HEK293 (cell line): ENCODE data around the gene SBK2.

ENCODE experiments used
- CTCF ChIP-seq: fragments of 450-650 bp; formaldehyde crosslinking; IDR thresholded peaks from 2 replicates; pipeline ENCODE4 v1.5.1; 2016; ENCODE audit warnings: missing biosample characterization, missing genetic modification characterization
- ELK4 ChIP-seq: IDR thresholded peaks from 2 replicates; pipeline ENCODE4 v1.6.1; 2011; ENCODE audit warnings: mild to moderate bottlenecking, low read depth, low read length, borderline replicate concordance
- PATZ1 ChIP-seq: fragments of 450-650 bp; formaldehyde crosslinking; IDR thresholded peaks from 2 replicates; pipeline ENCODE4 v1.5.1; 2016; ENCODE audit warnings: missing biosample characterization, missing genetic modification characterization
- PRDM2 ChIP-seq: fragments of 450-650 bp; formaldehyde crosslinking; IDR thresholded peaks from 2 replicates; pipeline ENCODE4 v1.5.1; 2016; ENCODE audit warnings: missing biosample characterization, missing genetic modification characterization, borderline replicate concordance
- PRDM4 ChIP-seq: fragments of 450-650 bp; formaldehyde crosslinking; IDR thresholded peaks from 2 replicates; pipeline ENCODE4 v1.5.1; 2017; ENCODE audit warnings: missing biosample characterization, missing genetic modification characterization
- ZBTB11 ChIP-seq: fragments of 450-650 bp; formaldehyde crosslinking; conservative IDR thresholded peaks from 2 replicates; pipeline ENCODE4 v1.5.1; 2016; ENCODE audit warnings: low read depth, missing biosample characterization, missing genetic modification characterization
- ZNF274 ChIP-seq, 2 experiments: fragments of 200-500 bp in 1 of 2; fragments of 450-650 bp in 1 of 2; sonication (Bioruptor generic) in 1 of 2; formaldehyde crosslinking in 1 of 2; IDR thresholded peaks; 2 replicates each; pipeline versions ENCODE4 v1.5.1 to v1.6.1; 2014 to 2016; ENCODE audit warnings: borderline replicate concordance in 1 of 2, inconsistent platforms in 1 of 2, low read length in 1 of 2, missing biosample characterization in 1 of 2, missing genetic modification characterization in 1 of 2
- ZNF76 ChIP-seq: fragments of 450-650 bp; formaldehyde crosslinking; IDR thresholded peaks from 2 replicates; pipeline ENCODE4; 2016; ENCODE audit warnings: low read depth, missing biosample characterization, missing genetic modification characterization, borderline replicate concordance
- ZSCAN16 ChIP-seq: fragments of 450-650 bp; formaldehyde crosslinking; IDR thresholded peaks from 2 replicates; pipeline ENCODE4 v1.5.1; 2016; ENCODE audit warnings: missing biosample characterization, missing genetic modification characterization

- no peak for TF ChIP-seq ZNF274 (IDR thresholded peaks at IDR 0.05; ENCODE audit: low read length)
- no peak for TF ChIP-seq ZNF274 (tag by site-specific recombination; IDR thresholded peaks at IDR 0.05; ENCODE audit: borderline replicate concordance)
- no peak for TF ChIP-seq CTCF
- TF ChIP-seq ZNF76: no peak
- TF ChIP-seq PRDM2 (tag by site-specific recombination): no peak
- no peak for TF ChIP-seq PATZ1
- TF ChIP-seq ELK4: no peak
- no peak for TF ChIP-seq PRDM4 (tag by site-specific recombination)
- TF ChIP-seq ZBTB11 (tag by site-specific recombination): no peak
- TF ChIP-seq ZSCAN16 (tag by site-specific recombination): no peak
These were observed at the start of gene SBK2 for GRCh38 chr19:55536951-55537740.
